HL-60 (cell line): Measurements from ENCODE around the gene SLC5A6.

ENCODE experiments used
- DNase-seq, 2 experiments: peaks; one replicate each; pipeline ENCODE4 v3.0.0-alpha.2; 2010 to 2020; ENCODE audit warnings: low read depth in 1 of 2, low spot score in 1 of 2
- H3K27ac ChIP-seq: fragments of 250-450 bp; sonication (Bioruptor Pico); replicated peaks from 2 replicates; pipeline ENCODE4 v1.5.1; 2020; ENCODE audit warnings: mild to moderate bottlenecking, moderate library complexity
- H3K27me3 ChIP-seq: fragments of 250-450 bp; sonication (Bioruptor Pico); 2 replicates; pipeline ENCODE4 v1.5.1; 2021; ENCODE audit warnings: mild to moderate bottlenecking, moderate library complexity; ENCODE audit not compliant: insufficient read depth, poor library complexity, severe bottlenecking
- H3K4me3 ChIP-seq: replicated peaks from 2 replicates; pipeline ENCODE4 v1.5.1; 2011; ENCODE audit warnings: mild to moderate bottlenecking, control low read depth, low read length; ENCODE audit not compliant: insufficient read depth
- CTCF ChIP-seq: IDR thresholded peaks from one replicate; pipeline ENCODE4 v1.5.1; 2011; ENCODE audit warnings: low read length, control low read depth, inconsistent platforms; ENCODE audit not compliant: insufficient read depth
- GABPA ChIP-seq: IDR thresholded peaks from 2 replicates; pipeline ENCODE4 v1.6.1; 2012; ENCODE audit warnings: low read depth
- POLR2AphosphoS5 ChIP-seq: IDR thresholded peaks from 2 replicates; pipeline ENCODE4 v1.6.1; 2012; ENCODE audit warnings: low read depth
- REST ChIP-seq: IDR thresholded peaks from 2 replicates; pipeline ENCODE4 v1.6.1; 2012; ENCODE audit warnings: low read depth; ENCODE audit not compliant: insufficient replicate concordance
- SPI1 ChIP-seq: IDR thresholded peaks from 2 replicates; pipeline ENCODE4 v1.6.1; 2012; ENCODE audit warnings: low read depth, mild to moderate bottlenecking, borderline replicate concordance

SLC5A6 gene

GRCh38 chr2:27159271-27159670 lies 52.8 kb downstream of the SLC5A6 start:
- no peak for TF ChIP-seq REST
- no peak for DNase-seq
- no peak overlapping the region for H3K4me3 ChIP-seq
- H3K27me3 ChIP-seq = no peaks in the 10 kb centered on the region
- H3K27ac ChIP-seq = no peak overlapping the region

- DNase-seq = no peak
- no peak for TF ChIP-seq GABPA
- no peak for TF ChIP-seq POLR2AphosphoS5
- no peak for TF ChIP-seq CTCF
- no peak for TF ChIP-seq SPI1
- TF ChIP-seq REST = no peak
- no peak overlapping the region for H3K4me3 ChIP-seq
- H3K27ac ChIP-seq = no peak overlapping the region
- H3K27me3 ChIP-seq = no peaks in the 10 kb centered on the region
Observed at GRCh38 chr2:27158468-27158867, 53.6 kb downstream of the SLC5A6 start.

- no peaks in the 10 kb centered on the region for H3K27me3 ChIP-seq
- DNase-seq = no peak
- no peak for TF ChIP-seq POLR2AphosphoS5
- no peak for TF ChIP-seq REST
- no peak for TF ChIP-seq CTCF
- no peak for TF ChIP-seq GABPA
- TF ChIP-seq SPI1 = no peak
- H3K4me3 ChIP-seq = no peak overlapping the region
- H3K27ac ChIP-seq = no peak overlapping the region
Observed at GRCh38 chr2:27155069-27155520, 57.0 kb downstream of the SLC5A6 start.

- TF ChIP-seq CTCF (no peak), POLR2AphosphoS5 (no peak), REST (no peak), SPI1 (no peak), GABPA (no peak)
- no peak for DNase-seq
- no peaks in the 10 kb centered on the region for H3K27me3 ChIP-seq
- H3K27ac ChIP-seq = no peak overlapping the region
- no peak overlapping the region for H3K4me3 ChIP-seq
Observed at GRCh38 chr2:27154488-27154887, 57.6 kb downstream of the SLC5A6 start.
